Measurements from ENCODE around the gene MFSD2A. TPM values are rescaled to one million over a fixed set of nuclear protein-coding genes. Genes with fewer than 3 reads are reported as not detected.

Gene MFSD2A
- polyA plus RNA-seq, 3 donors = 6.8 to 17.9 (median 7.9) TPM

DNA sequence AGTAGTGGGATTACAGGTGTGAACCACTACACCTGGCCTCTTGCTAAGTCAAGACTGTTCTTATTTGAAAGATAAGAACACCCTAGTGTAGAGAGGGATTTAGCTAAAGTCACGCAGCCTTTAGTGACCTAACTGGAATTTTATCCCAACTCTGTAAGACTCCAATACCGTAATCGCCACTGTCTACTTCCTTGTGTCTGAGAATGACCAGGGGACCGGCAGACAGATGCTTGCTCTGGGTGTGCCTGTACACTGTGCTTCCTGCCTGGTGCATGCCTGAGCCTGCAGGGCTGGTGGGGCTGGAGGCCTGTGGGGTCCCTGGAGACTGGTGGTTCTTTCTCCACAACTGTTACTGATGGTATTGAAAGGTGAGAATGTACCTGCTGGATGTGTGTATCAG is 15.3 kb downstream of the MFSD2A start:
- no peak overlapping the region for H3K4me3 Mint-ChIP-seq
- no peaks in the 10 kb centered on the region for H3K79me2 ChIP-seq (ENCODE audit: insufficient read depth, low read length)
- peak overlapping the region in 1 of 2 donors; percentile 1 for H3K27ac ChIP-seq (ENCODE audit: low read depth in 1 of 2, low read length in 2 of 2)
- H3K27ac Mint-ChIP-seq = peak overlapping the region in 1 of 7 donors; percentile 53
- TF ChIP-seq, protein P1, sequence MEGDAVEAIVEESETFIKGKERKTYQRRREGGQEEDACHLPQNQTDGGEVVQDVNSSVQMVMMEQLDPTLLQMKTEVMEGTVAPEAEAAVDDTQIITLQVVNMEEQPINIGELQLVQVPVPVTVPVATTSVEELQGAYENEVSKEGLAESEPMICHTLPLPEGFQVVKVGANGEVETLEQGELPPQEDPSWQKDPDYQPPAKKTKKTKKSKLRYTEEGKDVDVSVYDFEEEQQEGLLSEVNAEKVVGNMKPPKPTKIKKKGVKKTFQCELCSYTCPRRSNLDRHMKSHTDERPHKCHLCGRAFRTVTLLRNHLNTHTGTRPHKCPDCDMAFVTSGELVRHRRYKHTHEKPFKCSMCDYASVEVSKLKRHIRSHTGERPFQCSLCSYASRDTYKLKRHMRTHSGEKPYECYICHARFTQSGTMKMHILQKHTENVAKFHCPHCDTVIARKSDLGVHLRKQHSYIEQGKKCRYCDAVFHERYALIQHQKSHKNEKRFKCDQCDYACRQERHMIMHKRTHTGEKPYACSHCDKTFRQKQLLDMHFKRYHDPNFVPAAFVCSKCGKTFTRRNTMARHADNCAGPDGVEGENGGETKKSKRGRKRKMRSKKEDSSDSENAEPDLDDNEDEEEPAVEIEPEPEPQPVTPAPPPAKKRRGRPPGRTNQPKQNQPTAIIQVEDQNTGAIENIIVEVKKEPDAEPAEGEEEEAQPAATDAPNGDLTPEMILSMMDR (IDR thresholded peaks at IDR 0.05) = no peak
- H3K36me3 Mint-ChIP-seq = peaks cover 47 to 63% of the 10 kb centered on the region in 2 donors
- H3K36me3 ChIP-seq (replicated peaks in 1 of 2; ENCODE audit: control insufficient read depth in 1 of 2, insufficient read depth in 2 of 2, low read length in 2 of 2) = peaks cover 42 to 59% of the 10 kb centered on the region in 2 donors
- H3K27me3 ChIP-seq (ENCODE audit: control insufficient read depth in 2 of 2, insufficient read depth in 2 of 2, low read length in 2 of 2) = no peaks in the 10 kb centered on the region
- H2AFZ ChIP-seq (ENCODE audit: insufficient read depth, low read depth, low read length, poor library complexity, severe bottlenecking) = no peak overlapping the region
- no peak overlapping the region for H3K4me2 ChIP-seq (replicated peaks; ENCODE audit: extremely low read depth, low read length, poor library complexity, severe bottlenecking)
- H3K9me3 ChIP-seq (replicated peaks in 1 of 2; ENCODE audit: control insufficient read depth in 1 of 2, insufficient read depth in 1 of 2, low read length in 2 of 2) = no peaks in the 10 kb centered on the region
- no peak overlapping the region for H3K9ac ChIP-seq (ENCODE audit: insufficient read depth, low read length, poor library complexity, severe bottlenecking)
- H3K4me3 ChIP-seq (replicated peaks in 1 of 3; ENCODE audit: low read depth in 2 of 3, low read length in 3 of 3) = no peak overlapping the region
- DNase-seq = no peak
- H3K27me3 Mint-ChIP-seq (ENCODE audit: low read depth in 3 of 3) = peaks cover 0 to 2% (median 0%) of the 10 kb centered on the region in 3 donors
- H3K4me1 Mint-ChIP-seq = peaks cover 56% of the 10 kb centered on the region
- H3K9me3 Mint-ChIP-seq = no peaks in the 10 kb centered on the region
- H3K4me1 ChIP-seq (ENCODE audit: control insufficient read depth in 1 of 2, insufficient read depth in 2 of 2, low read length in 2 of 2) = peaks cover 28 to 42% of the 10 kb centered on the region in 2 donors
- no peaks in the 10 kb centered on the region for H4K20me1 ChIP-seq (ENCODE audit: insufficient read depth, low read length)
- intact Hi-C loops (cut with micrococcal nuclease) = loop anchor here in 1 of 2 donors (5.0 kb wide), 1 partner anchor 153 kb away; no protein-coding TSS in a partner anchor
- 77% methylated on average over 4 of the region's 4 CpGs for WGBS (ENCODE audit: insufficient coverage)

DNA sequence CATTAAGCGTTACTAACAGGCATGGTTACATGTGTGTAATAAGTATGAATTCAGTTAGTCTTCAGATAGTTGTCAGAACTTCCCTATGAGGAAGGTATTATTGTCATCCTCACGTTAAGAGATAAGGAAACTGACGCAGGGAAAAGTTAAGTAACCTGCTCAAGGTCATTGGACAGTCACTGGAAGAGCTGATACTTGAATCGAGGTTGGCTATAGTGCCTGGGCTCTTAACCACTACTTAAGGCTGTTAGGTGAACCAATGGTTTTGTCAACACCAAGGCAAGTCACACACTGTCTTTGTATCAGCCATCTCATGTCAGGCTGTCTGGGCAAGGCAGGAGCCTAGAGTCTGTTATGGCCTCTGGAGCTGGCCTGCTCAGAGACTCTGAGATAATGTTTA is 16.2 kb downstream of the MFSD2A start:
- Mint-ChIP-seq H3K4me3 (no peak overlapping the region), H3K36me3 (peaks cover 39 to 54% of the 10 kb centered on the region in 2 donors), H3K9me3 (no peaks in the 10 kb centered on the region), H3K4me1 (peaks cover 50% of the 10 kb centered on the region), H3K27ac (no peak overlapping the region), H3K27me3 (ENCODE audit: low read depth in 3 of 3) (peaks cover 0 to 2% (median 0%) of the 10 kb centered on the region in 3 donors)
- Histone ChIP-seq H3K27ac (ENCODE audit: low read depth in 1 of 2, low read length in 2 of 2) (no peak overlapping the region), H4K20me1 (ENCODE audit: insufficient read depth, low read length) (no peaks in the 10 kb centered on the region), H3K36me3 (replicated peaks in 1 of 2; ENCODE audit: control insufficient read depth in 1 of 2, insufficient read depth in 2 of 2, low read length in 2 of 2) (peaks cover 38 to 51% of the 10 kb centered on the region in 2 donors), H3K9me3 (replicated peaks in 1 of 2; ENCODE audit: control insufficient read depth in 1 of 2, insufficient read depth in 1 of 2, low read length in 2 of 2) (no peaks in the 10 kb centered on the region), H3K9ac (ENCODE audit: insufficient read depth, low read length, poor library complexity, severe bottlenecking) (no peak overlapping the region), H2AFZ (ENCODE audit: insufficient read depth, low read depth, low read length, poor library complexity, severe bottlenecking) (no peak overlapping the region), H3K4me2 (replicated peaks; ENCODE audit: extremely low read depth, low read length, poor library complexity, severe bottlenecking) (no peak overlapping the region), H3K79me2 (ENCODE audit: insufficient read depth, low read length) (no peaks in the 10 kb centered on the region), H3K4me1 (ENCODE audit: control insufficient read depth in 1 of 2, insufficient read depth in 2 of 2, low read length in 2 of 2) (peaks cover 26 to 37% of the 10 kb centered on the region in 2 donors), H3K27me3 (ENCODE audit: control insufficient read depth in 2 of 2, insufficient read depth in 2 of 2, low read length in 2 of 2) (no peaks in the 10 kb centered on the region), H3K4me3 (replicated peaks in 1 of 3; ENCODE audit: low read depth in 2 of 3, low read length in 3 of 3) (no peak overlapping the region)
- 44% methylated on average over 3 of the region's 4 CpGs for WGBS (ENCODE audit: insufficient coverage)
- no peak for DNase-seq
- TF ChIP-seq, protein P1 (IDR thresholded peaks at IDR 0.05) = no peak
- intact Hi-C loops (cut with micrococcal nuclease) = loop anchor here in 1 of 2 donors (5.0 kb wide), 1 partner anchor 154 kb away; no protein-coding TSS in a partner anchor
